22Rv1 (cell line): ENCODE measurements around the gene CYSLTR2.

Experiments
- ZFX ChIP-seq: fragments of 450-650 bp; IDR thresholded peaks from 2 replicates; pipeline ENCODE4 v1.6.1; 2017; ENCODE audit warnings: antibody characterized with exemption, borderline replicate concordance
- TF ChIP-seq, protein P1 (sequence below): fragments of 450-650 bp; IDR thresholded peaks from 2 replicates; pipeline ENCODE4 v1.5.1; 2017; ENCODE audit warnings: mild to moderate bottlenecking

DNA sequence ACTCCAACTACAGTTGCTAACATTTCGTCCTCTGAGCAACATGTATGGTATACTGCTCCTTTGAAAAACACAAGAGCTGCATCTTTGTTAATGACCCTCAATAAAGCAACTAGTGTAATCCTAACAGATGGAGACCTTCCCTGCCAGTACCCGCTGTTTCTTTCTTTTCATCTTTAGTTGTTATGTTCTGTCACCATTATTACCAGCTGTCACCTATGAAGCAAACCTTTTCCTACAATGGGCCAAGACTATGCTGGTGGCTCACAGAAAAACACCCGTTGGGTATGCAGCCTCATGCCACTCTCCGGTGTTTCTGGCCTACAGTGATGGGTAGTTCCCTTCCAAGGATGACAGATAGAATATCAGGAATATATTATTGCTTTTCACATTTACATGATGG lies 29.7 kb upstream of the CYSLTR2 start:
- TF ChIP-seq, protein P1, sequence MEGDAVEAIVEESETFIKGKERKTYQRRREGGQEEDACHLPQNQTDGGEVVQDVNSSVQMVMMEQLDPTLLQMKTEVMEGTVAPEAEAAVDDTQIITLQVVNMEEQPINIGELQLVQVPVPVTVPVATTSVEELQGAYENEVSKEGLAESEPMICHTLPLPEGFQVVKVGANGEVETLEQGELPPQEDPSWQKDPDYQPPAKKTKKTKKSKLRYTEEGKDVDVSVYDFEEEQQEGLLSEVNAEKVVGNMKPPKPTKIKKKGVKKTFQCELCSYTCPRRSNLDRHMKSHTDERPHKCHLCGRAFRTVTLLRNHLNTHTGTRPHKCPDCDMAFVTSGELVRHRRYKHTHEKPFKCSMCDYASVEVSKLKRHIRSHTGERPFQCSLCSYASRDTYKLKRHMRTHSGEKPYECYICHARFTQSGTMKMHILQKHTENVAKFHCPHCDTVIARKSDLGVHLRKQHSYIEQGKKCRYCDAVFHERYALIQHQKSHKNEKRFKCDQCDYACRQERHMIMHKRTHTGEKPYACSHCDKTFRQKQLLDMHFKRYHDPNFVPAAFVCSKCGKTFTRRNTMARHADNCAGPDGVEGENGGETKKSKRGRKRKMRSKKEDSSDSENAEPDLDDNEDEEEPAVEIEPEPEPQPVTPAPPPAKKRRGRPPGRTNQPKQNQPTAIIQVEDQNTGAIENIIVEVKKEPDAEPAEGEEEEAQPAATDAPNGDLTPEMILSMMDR, result no peak
- TF ChIP-seq ZFX, result no peak
